Esophagus (tissue), 2 donors: ENCODE results near the gene SPTBN5. TPM values are rescaled to one million over a fixed set of nuclear protein-coding genes. Genes with fewer than 3 reads are reported as not detected.
A peak's percentile ranks its signal among the peaks of the same experiment; 100 is the strongest.

Source experiments
- H3K27ac ChIP-seq, 2 donors: one replicate each; pipeline ENCODE4 v1.5.1; 2013; ENCODE audit warnings: low read depth in 2 of 2, mild to moderate bottlenecking in 2 of 2, inconsistent platforms in 1 of 2, low read length in 1 of 2, moderate library complexity in 1 of 2
- H3K27me3 ChIP-seq, 2 donors: one replicate each; pipeline ENCODE4 v1.6.1; 2013; ENCODE audit warnings: low read length in 2 of 2, control low read depth in 1 of 2, mild to moderate bottlenecking in 1 of 2; ENCODE audit not compliant: insufficient read depth in 2 of 2, control insufficient read depth in 1 of 2
- H3K36me3 ChIP-seq, 2 donors: one replicate each; pipeline ENCODE4 v1.6.1; 2013; ENCODE audit warnings: low read length in 1 of 2; ENCODE audit not compliant: control insufficient read depth in 2 of 2, insufficient read depth in 2 of 2
- H3K4me1 ChIP-seq, 2 donors: one replicate each; pipeline ENCODE4 v1.6.1; 2013; ENCODE audit warnings: low read length in 1 of 2; ENCODE audit not compliant: control insufficient read depth in 2 of 2, insufficient read depth in 2 of 2
- H3K4me3 ChIP-seq, 2 donors: one replicate each; pipeline ENCODE4 v1.5.1; 2013; ENCODE audit warnings: low read length in 2 of 2, mild to moderate bottlenecking in 2 of 2, low read depth in 1 of 2, moderate library complexity in 1 of 2
- H3K9me3 ChIP-seq, 2 donors: one replicate each; pipeline ENCODE4 v1.6.1; 2013; ENCODE audit warnings: mild to moderate bottlenecking in 2 of 2, low read depth in 1 of 2, low read length in 1 of 2, moderate library complexity in 1 of 2; ENCODE audit not compliant: control insufficient read depth in 2 of 2, insufficient read depth in 1 of 2
- WGBS, 2 donors: extraction: QIAGEN DNeasy Blood & Tissue Kit; methylation state at CpG; one replicate each; pipeline ENCODE4 v1.1.7; 2013; 5-methylcytosine and 5-hydroxymethylcytosine counted together
- polyA plus RNA-seq, 2 donors: library from polyadenylated mRNA; stranded (reverse); fragments of 200-250 nt; gene quantifications; one replicate each; pipeline ENCODE4 v1.2.3, GENCODE V29; 2013
- donor health status: healthy with polysubstance abuse.
- donor health status: Bipolar disorder and iron deficiency.

SPTBN5 gene
- polyA plus RNA-seq, 2 donors = 2.7 to 9.3 TPM

GRCh38 chr15:41881920-41882688 lies 11.7 kb downstream of the SPTBN5 start:
- no peaks in the 10 kb centered on the region for H3K9me3 ChIP-seq
- H3K27ac ChIP-seq = no peak overlapping the region
- no peaks in the 10 kb centered on the region for H3K36me3 ChIP-seq
- H3K4me1 ChIP-seq = peaks cover 2 to 47% of the 10 kb centered on the region in 2 donors
- no peaks in the 10 kb centered on the region for H3K27me3 ChIP-seq
- WGBS, 2 donors = 11 to 22% methylated on average over 64 to 81 of the region's 81 CpGs
- H3K4me3 ChIP-seq = peak overlapping the region; percentile 32 to 35

- peak overlapping the region in 1 of 2 donors; percentile 32 for H3K4me3 ChIP-seq
- no peak overlapping the region for H3K27ac ChIP-seq
- WGBS, 2 donors = 36 to 45% methylated on average over 10 of the region's 10 CpGs
- no peaks in the 10 kb centered on the region for H3K9me3 ChIP-seq
- H3K36me3 ChIP-seq = no peaks in the 10 kb centered on the region
- peaks cover 2 to 50% of the 10 kb centered on the region in 2 donors for H3K4me1 ChIP-seq
- H3K27me3 ChIP-seq = no peaks in the 10 kb centered on the region
Observed at GRCh38 chr15:41881550-41881919, 12.3 kb downstream of the SPTBN5 start.

- Histone ChIP-seq H3K4me1 (peaks cover 2 to 50% of the 10 kb centered on the region in 2 donors), H3K27me3 (no peaks in the 10 kb centered on the region), H3K4me3 (no peak overlapping the region), H3K36me3 (no peaks in the 10 kb centered on the region), H3K9me3 (no peaks in the 10 kb centered on the region), H3K27ac (no peak overlapping the region)
- WGBS, 2 donors = 82 to 85% methylated on average over 8 of the region's 8 CpGs
Observed at GRCh38 chr15:41881086-41881485, 12.8 kb downstream of the SPTBN5 start.

- no peaks in the 10 kb centered on the region for H3K36me3 ChIP-seq
- H3K27ac ChIP-seq = no peak overlapping the region
- no peaks in the 10 kb centered on the region for H3K9me3 ChIP-seq
- H3K27me3 ChIP-seq = no peaks in the 10 kb centered on the region
- WGBS, 2 donors = 77 to 89% methylated on average over 10 of the region's 10 CpGs
- H3K4me3 ChIP-seq = no peak overlapping the region
- peaks cover 2 to 50% of the 10 kb centered on the region in 2 donors for H3K4me1 ChIP-seq
Observed at GRCh38 chr15:41880156-41880877, 13.5 kb downstream of the SPTBN5 start.

GRCh38 chr15:41879321-41879845 lies 14.5 kb downstream of the SPTBN5 start:
- no peak overlapping the region for H3K27ac ChIP-seq
- H3K36me3 ChIP-seq = no peaks in the 10 kb centered on the region
- no peaks in the 10 kb centered on the region for H3K27me3 ChIP-seq
- H3K9me3 ChIP-seq = no peaks in the 10 kb centered on the region
- WGBS, 2 donors = 74 to 82% methylated on average over 10 of the region's 10 CpGs
- no peak overlapping the region for H3K4me3 ChIP-seq
- H3K4me1 ChIP-seq = peaks cover 2 to 50% of the 10 kb centered on the region in 2 donors

- Histone ChIP-seq H3K4me1 (peaks cover 2 to 50% of the 10 kb centered on the region in 2 donors), H3K4me3 (no peak overlapping the region), H3K27ac (peak overlapping the region in 1 of 2 donors; percentile 2), H3K27me3 (no peaks in the 10 kb centered on the region), H3K9me3 (no peaks in the 10 kb centered on the region), H3K36me3 (no peaks in the 10 kb centered on the region)
- 61 to 65% methylated on average over 10 of the region's 10 CpGs for WGBS, 2 donors
Observed at GRCh38 chr15:41878355-41878699, 15.5 kb downstream of the SPTBN5 start.

- no peaks in the 10 kb centered on the region for H3K36me3 ChIP-seq
- no peaks in the 10 kb centered on the region for H3K27me3 ChIP-seq
- peak overlapping the region in 1 of 2 donors; percentile 2 for H3K27ac ChIP-seq
- WGBS, 2 donors = 73 to 76% methylated on average over 13 of the region's 13 CpGs
- H3K4me1 ChIP-seq = peaks cover 2 to 47% of the 10 kb centered on the region in 2 donors
- H3K4me3 ChIP-seq = no peak overlapping the region
- H3K9me3 ChIP-seq = no peaks in the 10 kb centered on the region
Observed at GRCh38 chr15:41877631-41878354, 16.1 kb downstream of the SPTBN5 start.

GRCh38 chr15:41876689-41877088 lies 17.2 kb downstream of the SPTBN5 start:
- Histone ChIP-seq H3K4me1 (peaks cover 0 to 40% of the 10 kb centered on the region in 2 donors), H3K27ac (no peak overlapping the region), H3K4me3 (no peak overlapping the region), H3K36me3 (no peaks in the 10 kb centered on the region), H3K27me3 (no peaks in the 10 kb centered on the region), H3K9me3 (no peaks in the 10 kb centered on the region)
- 54 to 61% methylated on average over 12 of the region's 12 CpGs for WGBS, 2 donors

GRCh38 chr15:41876007-41876406 lies 17.8 kb downstream of the SPTBN5 start:
- Histone ChIP-seq H3K9me3 (no peaks in the 10 kb centered on the region), H3K27me3 (no peaks in the 10 kb centered on the region), H3K27ac (no peak overlapping the region), H3K36me3 (no peaks in the 10 kb centered on the region), H3K4me3 (no peak overlapping the region), H3K4me1 (peaks cover 0 to 33% of the 10 kb centered on the region in 2 donors)
- WGBS, 2 donors = 84 to 87% methylated on average over 13 of the region's 13 CpGs
